ENCODE measurements around the gene RNF32.
"Not testable (repeated sequence)": the region's sequence is repeated elsewhere in the genome, so short reads cannot be mapped to it uniquely, and the experiment has no call there.

Gene RNF32

GRCh38 chr7:156642306-156643045, 1.9 kb downstream of the RNF32 start:
- DNase-seq, result no peak

DNA sequence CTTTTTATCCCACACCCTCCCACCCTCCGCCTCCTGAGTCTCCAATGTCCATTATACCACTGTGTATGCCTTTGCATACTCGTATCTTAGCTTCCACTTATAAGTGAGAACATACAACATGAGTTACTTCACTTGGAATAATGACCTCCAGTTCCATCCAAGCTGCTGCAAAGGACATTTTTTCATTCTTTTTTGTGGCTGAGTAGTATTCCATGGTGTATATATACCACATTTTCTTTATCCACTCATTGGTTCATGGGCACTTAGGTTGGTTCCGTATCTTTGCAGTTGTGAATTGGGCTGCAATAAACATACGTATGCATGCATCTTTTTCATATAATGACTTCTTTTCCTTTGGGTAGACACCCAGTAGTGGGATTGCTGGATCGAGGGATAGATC, 6.8 kb downstream of the RNF32 start:
- not testable (repeated sequence) for DNase-seq

DNA sequence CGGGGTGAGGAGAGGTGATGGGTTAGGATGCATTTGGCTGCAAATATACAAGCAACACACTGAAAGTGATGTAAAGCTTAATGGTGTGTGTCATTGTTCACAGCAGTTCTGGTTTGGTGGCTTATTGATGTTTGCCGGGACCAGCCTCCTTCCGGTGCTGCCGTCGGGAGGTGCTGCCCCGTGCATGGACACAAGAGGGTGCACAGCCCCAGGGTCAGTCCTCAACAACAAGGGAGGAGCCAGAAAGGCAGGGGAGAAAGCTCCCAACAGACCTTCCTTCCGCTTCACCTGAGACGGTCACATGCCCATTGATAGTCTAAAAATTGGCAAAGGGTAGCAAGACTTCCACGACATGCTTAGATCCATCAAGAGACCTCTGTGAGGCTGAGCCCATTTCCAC, 9.5 kb downstream of the RNF32 start:
- peak; percentile 25 for DNase-seq

GRCh38 chr7:156651474-156651873, 10.9 kb downstream of the RNF32 start:
- no peak for DNase-seq

DNA sequence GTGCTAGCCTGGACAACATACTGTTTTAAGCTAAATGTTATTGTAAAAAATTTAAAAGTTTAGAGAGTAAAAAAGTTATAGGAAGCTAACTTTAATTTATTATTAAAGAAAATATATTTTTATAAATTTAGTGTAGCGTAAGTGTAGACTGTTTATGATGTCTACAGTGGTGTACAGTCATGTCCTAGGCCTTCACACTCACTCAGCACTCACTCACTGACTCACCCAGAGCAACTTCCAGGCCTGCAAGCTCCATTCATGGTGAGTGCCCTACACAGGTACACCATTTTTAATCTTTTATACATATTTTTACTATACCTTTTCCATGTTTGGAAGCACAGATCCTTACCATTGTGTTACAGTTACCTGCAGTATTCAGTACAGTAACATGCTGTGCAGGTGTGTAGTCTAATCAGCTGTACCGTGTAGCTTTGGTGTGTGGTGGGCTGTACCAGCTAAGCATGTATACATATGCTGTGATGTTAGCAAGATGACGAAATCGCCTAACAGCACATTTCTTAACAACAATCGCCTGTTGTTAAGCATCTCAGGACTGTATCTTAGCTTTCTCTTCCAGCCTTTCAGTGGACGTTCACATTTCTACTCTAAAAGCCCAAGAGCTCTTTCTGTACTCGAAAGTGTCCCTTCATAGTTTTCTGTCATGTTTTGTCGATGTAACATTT, 12.5 kb downstream of the RNF32 start:
- DNase-seq, result no peak

DNA sequence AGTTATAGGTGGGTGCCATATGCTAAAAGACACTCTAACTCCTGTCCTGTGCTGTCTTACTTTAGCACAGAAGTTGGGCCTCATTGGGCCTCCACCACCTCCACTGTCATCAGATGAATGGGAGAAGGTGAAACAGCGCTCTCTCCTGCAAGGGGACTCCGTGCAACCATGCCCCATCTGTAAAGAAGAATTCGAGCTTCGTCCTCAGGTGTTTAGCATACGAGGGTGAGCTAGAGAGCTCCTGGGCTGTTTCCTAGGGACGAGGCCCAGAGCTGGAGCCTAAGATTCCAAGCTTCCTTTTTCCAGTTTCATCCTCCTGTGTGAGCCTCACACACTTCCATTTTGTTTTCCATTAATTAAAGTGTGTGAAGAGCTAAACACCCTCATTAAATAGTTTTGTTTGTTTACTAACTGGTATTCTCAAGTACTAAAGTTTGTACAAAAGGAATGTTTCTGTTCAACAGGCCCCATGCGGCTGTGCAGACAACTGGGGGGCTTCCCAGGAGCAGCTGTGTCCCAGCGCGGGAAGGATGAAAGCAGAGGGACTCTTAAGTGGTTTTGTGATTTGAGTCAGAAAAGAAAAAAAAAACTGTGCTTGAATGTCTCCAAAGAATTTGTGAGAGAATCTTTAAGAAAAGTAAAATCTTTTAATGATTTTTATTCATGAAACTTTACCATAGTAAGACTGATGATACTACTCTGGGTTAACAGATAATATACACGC, 14.1 kb downstream of the RNF32 start:
- no peak for DNase-seq

- DNase-seq, result no peak
Observed at GRCh38 chr7:156655251-156655650, 14.7 kb downstream of the RNF32 start.

DNA sequence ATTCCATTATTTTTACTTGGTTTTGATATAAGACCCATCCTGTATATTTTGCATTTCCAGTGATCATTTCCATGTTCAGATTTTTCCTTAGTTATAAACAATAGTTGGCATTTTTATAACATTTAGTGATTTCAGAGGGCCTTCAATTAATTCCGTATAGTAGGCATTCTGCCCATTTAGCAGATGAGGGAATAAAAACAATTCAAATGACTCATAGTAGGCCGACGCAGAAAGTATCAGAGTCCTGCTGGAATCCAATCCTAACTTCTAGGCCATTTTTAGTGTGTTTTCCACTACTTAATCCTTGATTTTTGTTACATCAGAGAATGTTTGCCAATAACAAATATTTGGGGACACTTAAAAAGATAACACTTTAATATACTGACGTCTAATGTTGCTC, 15.4 kb downstream of the RNF32 start:
- no peak for DNase-seq

GRCh38 chr7:156656598-156656997, 16.0 kb downstream of the RNF32 start:
- no peak for DNase-seq

DNA sequence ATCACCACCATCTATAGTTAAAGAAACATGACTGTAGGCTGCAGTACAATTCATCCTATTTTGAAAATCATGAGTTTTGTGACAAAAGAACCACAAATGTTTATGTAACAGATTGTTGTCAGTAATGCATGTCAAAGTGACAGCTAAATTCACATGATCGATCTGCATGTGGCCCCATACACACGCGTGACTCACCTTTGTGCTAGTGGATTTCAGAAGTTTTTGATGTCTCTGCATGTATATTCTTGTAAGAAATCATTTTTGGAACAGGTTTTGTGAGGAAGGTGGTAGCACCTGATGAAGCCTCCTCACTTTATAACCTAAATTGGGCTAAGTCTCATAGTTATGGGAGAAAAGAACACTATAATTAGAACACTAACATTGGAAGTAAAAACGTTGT, 17.1 kb downstream of the RNF32 start:
- no peak for DNase-seq

DNA sequence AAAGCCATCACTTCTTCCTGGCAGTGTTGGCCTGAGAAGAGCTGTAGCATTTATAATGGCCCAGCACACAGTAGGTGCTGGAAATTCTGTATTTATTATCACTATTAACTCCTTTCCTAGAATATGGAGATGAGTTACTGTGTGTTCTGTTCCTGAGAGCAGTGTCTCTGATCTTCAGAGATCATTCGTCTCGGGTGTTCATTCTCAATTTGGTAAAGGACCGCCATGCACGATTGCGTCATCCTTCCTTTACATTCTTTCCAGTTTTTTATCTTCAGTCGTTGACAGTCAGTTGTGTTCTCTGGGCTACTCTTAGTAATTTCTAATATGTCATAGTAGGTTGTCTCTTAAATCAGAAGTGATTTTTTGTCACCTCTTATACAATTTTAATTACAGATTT, 18.6 kb downstream of the RNF32 start:
- no peak for DNase-seq

DNA sequence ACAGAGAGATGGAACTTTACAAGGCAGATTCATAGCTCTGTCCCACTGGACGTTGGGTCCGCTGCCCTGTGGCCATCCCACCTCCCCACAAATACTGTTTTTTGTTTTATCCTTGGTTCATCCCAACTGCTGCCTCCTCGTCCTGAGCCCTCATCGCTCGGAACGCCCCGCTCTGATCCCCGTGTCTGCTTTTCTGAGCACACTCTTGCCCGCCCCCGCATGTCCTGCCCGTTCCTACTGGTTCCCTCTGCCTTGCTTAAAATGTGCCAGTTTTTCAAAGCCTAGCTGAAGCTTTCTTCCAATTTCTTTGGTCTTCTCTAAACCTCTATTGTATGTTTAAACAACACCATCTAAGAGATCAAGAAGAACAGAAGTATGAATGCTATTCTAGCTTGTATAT, 19.4 kb downstream of the RNF32 start:
- no peak for DNase-seq

DNA sequence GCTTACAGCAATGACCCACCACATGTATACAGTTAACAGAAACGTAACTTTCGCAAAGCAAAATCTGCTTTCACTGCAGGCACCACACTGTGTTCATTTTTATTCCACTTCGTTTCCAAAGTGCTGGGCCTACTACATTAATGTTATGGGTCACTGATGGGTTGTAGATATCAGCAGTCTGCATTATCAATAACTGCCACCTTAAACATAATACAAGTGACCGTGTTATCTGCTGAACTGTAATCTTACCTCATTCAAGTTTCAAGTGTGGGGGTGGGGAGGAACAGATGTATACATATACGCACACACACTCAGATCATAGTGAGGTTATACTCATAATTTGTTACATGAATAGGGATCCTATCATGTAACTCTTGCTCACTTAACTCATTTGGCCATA, 21.1 kb downstream of the RNF32 start:
- DNase-seq, result no peak

DNA sequence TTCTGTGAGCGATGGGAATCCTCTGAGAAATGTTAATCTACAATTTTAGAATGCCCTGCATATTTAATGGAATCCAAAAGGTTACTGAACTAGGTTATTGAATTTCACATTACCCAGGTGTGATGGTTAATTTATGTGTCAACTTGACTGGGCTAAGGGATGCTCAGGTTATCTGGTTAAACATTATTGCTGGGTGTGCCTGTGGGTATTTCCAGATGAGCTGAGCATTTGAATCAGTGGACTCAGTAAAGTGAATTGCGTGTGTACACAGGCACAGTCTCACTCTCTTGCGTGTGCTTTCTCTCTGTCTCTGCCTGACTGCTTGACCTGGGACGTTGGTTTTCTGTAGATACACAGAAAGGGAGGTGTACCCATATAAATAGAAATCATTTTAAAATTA, 21.7 kb downstream of the RNF32 start:
- no peak for DNase-seq

DNA sequence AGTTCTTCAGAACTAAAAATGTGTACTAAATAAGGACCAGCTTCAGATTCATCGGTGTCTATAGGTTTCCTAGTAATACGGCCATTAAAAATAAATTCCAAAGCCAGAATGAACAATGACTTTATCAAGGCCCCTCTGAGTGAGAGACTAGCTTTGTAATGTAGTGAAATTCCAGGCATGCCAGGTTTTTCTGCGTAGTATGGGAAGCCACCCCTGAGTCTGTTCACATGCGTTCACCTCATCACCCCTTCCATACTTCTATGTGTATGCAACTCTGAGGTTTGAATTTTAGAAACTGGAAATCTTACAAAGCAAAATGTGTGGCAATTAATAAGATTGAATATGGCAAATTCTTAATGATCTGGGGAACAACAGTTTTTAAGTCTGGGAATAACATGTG, 24.5 kb downstream of the RNF32 start:
- no peak for DNase-seq

DNA sequence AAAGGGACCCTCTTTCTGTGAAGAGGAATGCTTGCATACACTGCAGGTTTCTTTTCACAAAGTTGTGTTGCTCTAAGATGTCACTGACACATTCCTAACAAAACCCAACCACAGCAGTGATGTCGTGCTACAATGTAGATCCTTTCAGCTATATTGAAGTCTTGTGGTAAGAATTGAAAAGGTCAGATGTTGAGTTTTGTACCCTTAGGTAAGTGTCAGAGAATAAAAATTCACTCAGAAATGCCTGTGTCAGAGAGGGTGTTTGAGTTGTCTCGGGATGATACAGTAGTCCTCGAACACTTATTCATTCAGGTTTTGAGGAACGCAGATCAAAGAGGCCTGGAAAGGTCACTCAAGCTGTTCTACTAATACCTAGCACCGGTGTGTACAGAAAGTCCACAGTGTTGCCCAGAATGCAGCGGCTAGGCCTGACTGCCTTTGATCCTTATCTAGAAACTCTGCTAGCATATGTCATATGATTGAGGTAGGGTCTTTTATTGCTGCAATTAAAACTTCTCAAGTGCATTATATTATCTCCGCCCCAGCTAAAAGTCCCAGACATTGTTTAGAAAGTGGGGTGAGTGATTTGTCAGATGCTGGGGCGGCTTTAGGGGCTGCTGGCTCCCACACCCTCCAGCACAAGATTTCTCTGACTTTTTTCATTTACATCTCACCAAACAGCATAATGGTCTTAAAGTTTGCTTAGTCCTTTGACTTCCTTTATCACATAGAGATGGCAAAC, 26.0 kb downstream of the RNF32 start:
- no peak for DNase-seq

DNA sequence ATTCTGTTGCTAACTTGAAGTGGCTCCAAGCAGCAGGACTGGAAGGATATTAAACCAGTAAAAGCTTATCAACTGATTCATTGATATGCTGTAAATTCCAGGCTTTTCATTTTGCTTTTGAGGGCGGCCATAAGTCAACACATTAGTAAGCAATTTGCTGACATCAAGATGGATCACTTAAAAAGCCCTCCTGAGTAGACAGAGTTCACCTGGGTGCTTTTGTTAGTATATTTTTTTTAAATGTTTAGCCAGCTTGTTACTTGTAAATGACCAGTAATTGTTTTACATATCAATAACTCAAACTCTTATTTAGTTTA, 26.5 kb downstream of the RNF32 start:
- no peak for DNase-seq

- DNase-seq, result no peak
Observed at GRCh38 chr7:156668130-156668741, 27.7 kb downstream of the RNF32 start.

DNA sequence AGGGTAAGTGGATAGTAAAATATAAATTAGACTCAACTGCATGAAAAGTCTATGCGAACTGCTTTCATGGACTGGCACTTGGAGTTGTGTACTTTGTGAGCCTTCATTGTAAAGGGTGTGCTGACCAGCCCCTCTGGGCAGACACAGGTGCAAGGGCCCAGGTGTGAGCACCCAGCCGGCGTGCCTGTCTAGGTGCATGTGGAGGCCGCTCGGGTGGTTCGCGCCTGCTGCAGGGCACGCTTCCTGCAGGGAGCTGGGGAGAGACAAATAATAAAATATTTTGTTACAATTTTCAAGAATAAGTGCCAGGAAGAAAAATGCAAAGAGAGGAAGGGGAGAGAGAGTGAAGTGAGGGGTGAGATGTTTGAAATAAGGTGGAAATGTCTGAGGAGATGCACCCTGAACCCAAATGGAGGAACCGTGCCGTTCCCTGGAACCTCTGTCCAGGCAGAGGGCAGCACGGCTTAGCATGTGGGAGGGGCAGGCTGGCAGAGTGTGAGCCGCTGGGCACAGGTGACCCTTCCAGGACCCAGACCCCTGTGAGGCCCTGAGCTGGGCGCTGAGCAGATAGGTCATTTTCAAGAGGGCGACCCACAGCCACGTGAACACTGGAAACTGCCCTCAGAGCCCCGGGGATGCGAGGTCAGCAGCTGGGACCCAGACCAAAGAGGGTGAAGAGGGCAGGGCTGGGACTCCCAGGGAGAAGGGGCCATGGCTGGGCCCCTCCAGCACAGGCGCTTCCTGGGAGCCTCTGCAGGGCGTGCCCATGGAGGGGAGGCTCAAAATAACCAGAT, 28.7 kb downstream of the RNF32 start:
- DNase-seq, result no peak

DNA sequence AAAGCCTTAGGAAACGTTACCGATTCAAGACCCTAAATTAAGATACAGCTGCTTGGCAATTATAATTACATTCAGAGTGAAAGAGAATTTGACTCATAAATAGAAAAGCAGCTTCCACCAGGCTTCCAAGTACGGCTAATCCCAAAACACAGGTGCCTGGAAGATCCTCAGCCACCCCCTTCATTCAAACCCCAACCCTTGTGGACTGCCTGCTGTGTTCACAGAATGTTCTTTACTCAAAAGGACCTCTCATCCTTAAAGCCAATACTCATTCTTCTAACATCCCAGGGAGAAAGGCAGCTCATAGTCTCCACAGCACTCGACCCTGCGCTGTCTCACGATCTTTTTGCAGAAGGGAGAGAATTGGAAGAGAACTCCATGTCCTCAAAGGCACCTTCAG, 32.9 kb downstream of the RNF32 start:
- DNase-seq, result no peak

- DNase-seq, result no peak
Observed at GRCh38 chr7:156673902-156674301, 33.3 kb downstream of the RNF32 start.

DNA sequence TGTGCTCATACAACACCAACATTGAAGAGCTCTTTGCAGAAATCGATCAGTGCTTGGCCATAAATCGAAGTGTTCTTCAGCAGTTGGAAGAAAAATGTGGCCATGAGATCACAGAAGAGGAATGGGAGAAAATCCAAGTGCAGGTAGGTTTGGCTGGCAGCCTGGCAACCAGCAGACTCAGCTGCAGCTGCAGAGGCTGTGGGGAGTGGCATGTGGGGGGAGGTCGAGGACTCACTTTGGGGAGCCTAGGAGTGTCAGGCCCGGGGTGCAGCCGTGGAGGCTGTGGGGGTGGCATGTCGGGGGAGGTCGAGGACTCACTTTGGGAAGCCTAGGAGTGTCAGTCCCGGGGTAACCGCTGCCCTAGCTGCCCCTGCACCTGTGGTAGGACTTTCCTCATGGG, 35.1 kb downstream of the RNF32 start:
- DNase-seq, result no peak
